K562 (cell line): ENCODE results near the gene MGST1. TPM values are rescaled to one million over a fixed set of nuclear protein-coding genes. Genes with fewer than 3 reads are reported as not detected.

Experiments used
- ATAC-seq: fragments of 200-7000 bp; cut with Tn5 transposase; 3 replicates; pipeline ENCODE4 v1.9.1; 2020; ENCODE audit warnings: moderate library complexity
- BruUV-seq: library from RNA; stranded (reverse); fragments of 400-500 nt; replicated peaks from 2 replicates; lab custom pipeline; 2021; lab: Mats Ljungman, UMichigan
- CTCF ChIA-PET: fragments of 300-600 bp; formaldehyde crosslinking; extraction: SDS; loops from one replicate; lab custom pipeline; 2021; ENCODE audit warnings: low intra/inter-chr PET ratio; lab: Yijun Ruan, JAX
- POLR2A ChIA-PET: fragments of 300-600, 350-650 bp; sonication (Branson Sonifier 250); formaldehyde crosslinking; extraction: SDS; loops from one replicate; lab custom pipeline; 2021; ENCODE audit warnings: antibody characterized with exemption, inconsistent platforms; lab: Yijun Ruan, JAX
- DNase-seq, 4 experiments: peaks; one replicate each; pipeline versions ENCODE4 v3.0.0 to v3.0.0-alpha.2; 2011 to 2018; ENCODE audit warnings: low spot score in 3 of 4, mixed read lengths in 3 of 4; ENCODE audit errors: extremely low read depth in 1 of 4
- FAIRE-seq: peaks from 2 replicates; lab custom pipeline; 2011; peaks lifted over from hg19 to GRCh38; lab: Jason Lieb, UNC
- H2AFZ ChIP-seq: 2 replicates; pipeline ENCODE4 v1.6.0; 2011; ENCODE audit warnings: low read depth, low read length, control low read depth, inconsistent platforms
- H3K27ac ChIP-seq: fragments of 200-600 bp; 3 replicates; pipeline ENCODE4 v1.8.0; 2011; ENCODE audit warnings: low read depth, mild to moderate bottlenecking, control low read depth, inconsistent platforms, low read length, moderate library complexity, mixed read lengths; ENCODE audit errors: extremely low read depth
- H3K27me3 ChIP-seq, 2 experiments: fragments of 300-600 bp in 1 of 2; 2 replicates in 1 of 2; 3 replicates in 1 of 2; pipeline versions ENCODE4 v1.6.0 to v1.8.0; 2011; ENCODE audit warnings: inconsistent platforms in 2 of 2, low read length in 2 of 2, mild to moderate bottlenecking in 1 of 2, mixed read lengths in 1 of 2, moderate library complexity in 1 of 2; ENCODE audit not compliant: control insufficient read depth in 2 of 2, insufficient read depth in 2 of 2
- H3K36me3 ChIP-seq: fragments of 300-600 bp; 3 replicates; pipeline ENCODE4 v1.8.0; 2011; ENCODE audit warnings: mild to moderate bottlenecking, low read length, inconsistent platforms; ENCODE audit not compliant: control insufficient read depth, insufficient read depth
- H3K4me1 ChIP-seq, 2 experiments: fragments of 200-600 bp in 1 of 2; replicated peaks in 1 of 2; 2 replicates in 1 of 2; 3 replicates in 1 of 2; pipeline versions ENCODE4 v1.5.1 to v1.8.0; 2011; ENCODE audit warnings: inconsistent platforms in 2 of 2, low read length in 2 of 2, mild to moderate bottlenecking in 1 of 2, mixed read lengths in 1 of 2, moderate library complexity in 1 of 2; ENCODE audit not compliant: control insufficient read depth in 2 of 2, insufficient read depth in 2 of 2
- H3K4me2 ChIP-seq: 2 replicates; pipeline ENCODE4 v1.6.1; 2011; ENCODE audit warnings: low read length, control low read depth, inconsistent platforms, mixed read lengths; ENCODE audit not compliant: insufficient read depth
- H3K4me3 ChIP-seq: fragments of 200-600 bp; sonication (generic), shearing (Covaris generic); 2 replicates; pipeline ENCODE4 v1.5.1; 2016; ENCODE audit warnings: control low read depth, inconsistent platforms
- H3K79me2 ChIP-seq: fragments of 200-600 bp; 3 replicates; pipeline ENCODE4 v1.8.0; 2011; ENCODE audit warnings: low read length, inconsistent platforms; ENCODE audit not compliant: control insufficient read depth, insufficient read depth
- H3K9ac ChIP-seq, 2 experiments: 2 replicates each; pipeline versions ENCODE4 v1.6.0 to v1.6.1; 2011; ENCODE audit warnings: low read depth in 2 of 2, low read length in 2 of 2, control low read depth in 1 of 2, inconsistent platforms in 1 of 2, mild to moderate bottlenecking in 1 of 2, mixed read lengths in 1 of 2; ENCODE audit not compliant: insufficient read depth in 1 of 2
- H3K9me1 ChIP-seq: one replicate; pipeline ENCODE4 v1.6.0; 2011; ENCODE audit warnings: inconsistent platforms, mild to moderate bottlenecking, low read length, moderate library complexity; ENCODE audit not compliant: control insufficient read depth, insufficient read depth
- H3K9me3 ChIP-seq: replicated peaks from 2 replicates; pipeline ENCODE4 v1.5.1; 2011; ENCODE audit warnings: low read depth, low read length, inconsistent platforms; ENCODE audit not compliant: control insufficient read depth, insufficient read depth
- H4K20me1 ChIP-seq: replicated peaks from 2 replicates; pipeline ENCODE4 v1.6.1; 2011; ENCODE audit warnings: low read length, inconsistent platforms, mixed read lengths; ENCODE audit not compliant: control insufficient read depth, insufficient read depth
- HDAC3 ChIP-seq: fragments of 450-650 bp; IDR thresholded peaks from 2 replicates; pipeline ENCODE4 v1.6.1; 2018; ENCODE audit warnings: borderline replicate concordance, mild to moderate bottlenecking, moderate library complexity; ENCODE audit not compliant: partially characterized antibody
- JUND ChIP-seq, 2 experiments: IDR thresholded peaks; 2 replicates in 1 of 2; 3 replicates in 1 of 2; pipeline ENCODE4 v1.6.1; 2011; ENCODE audit warnings: borderline replicate concordance in 2 of 2, low read depth in 2 of 2, low read length in 2 of 2, improper control_type of control experiment in 1 of 2, missing biosample characterization in 1 of 2, missing genetic modification characterization in 1 of 2, missing genetic modification reagents in 1 of 2
- NCOA4 ChIP-seq: fragments of 450-650 bp; IDR thresholded peaks from 2 replicates; pipeline ENCODE4 v1.6.1; 2018; ENCODE audit warnings: mild to moderate bottlenecking; ENCODE audit not compliant: partially characterized antibody
- NONO ChIP-seq, 2 experiments: fragments of 200-400 bp in 1 of 2; fragments of 450-650 bp in 1 of 2; formaldehyde crosslinking in 1 of 2; IDR thresholded peaks; 2 replicates each; pipeline ENCODE4 v1.6.1; 2017; ENCODE audit warnings: low read depth in 2 of 2, mild to moderate bottlenecking in 2 of 2, moderate library complexity in 2 of 2, low read length in 1 of 2
- PML ChIP-seq: IDR thresholded peaks from 2 replicates; pipeline ENCODE4 v1.6.1; 2012; ENCODE audit warnings: low read length, inconsistent platforms
- PTBP1 ChIP-seq: fragments of 200-400 bp; formaldehyde crosslinking; IDR thresholded peaks from 2 replicates; pipeline ENCODE4 v1.6.1; 2017; ENCODE audit warnings: low read depth, low read length
- TARDBP ChIP-seq: fragments of 450-650 bp; IDR thresholded peaks from 2 replicates; pipeline ENCODE4 v1.6.1; 2016
- ZBTB2 ChIP-seq: fragments of 450-650 bp; IDR thresholded peaks from 2 replicates; pipeline ENCODE4 v1.6.1; 2016; ENCODE audit warnings: antibody characterized with exemption
- ZNF431 ChIP-seq: sonication (generic); formaldehyde crosslinking; IDR thresholded peaks from 2 replicates; pipeline ENCODE4 v1.8.0; 2022; ENCODE audit warnings: mild to moderate bottlenecking, missing genetic modification reagents
- ZNF780A ChIP-seq: fragments of 250-450 bp; sonication (Bioruptor Pico); IDR thresholded peaks from 2 replicates; pipeline ENCODE4 v1.5.0; 2021; ENCODE audit warnings: mild to moderate bottlenecking
- WGBS: fragments of 100-300 bp; shearing (Covaris generic); methylation state at CpG from one replicate; pipeline ENCODE4 v1.1.6; 2016; ENCODE audit warnings: low coverage, mixed read lengths; ENCODE audit not compliant: insufficient coverage; ENCODE audit errors: missing lambda C conversion rate; 5-methylcytosine and 5-hydroxymethylcytosine counted together
- in situ Hi-C: fragments of 300-500 bp; cut with MboI; formaldehyde crosslinking; loops from 4 replicates; pipeline ENCODE4 v1.15.0; 2018; ENCODE audit warnings: inconsistent platforms, mixed read lengths
- intact Hi-C: fragments of 100-400 bp; cut with micrococcal nuclease; formaldehyde crosslinking; loops from 2 replicates; pipeline ENCODE4 v1.14.2; 2022
- polyA plus RNA-seq, 8 experiments: library from polyadenylated mRNA; depleted of rRNA in 4 of 8; stranded (reverse) in 5 of 8; unstranded in 3 of 8; fragments of >200 nt; fragmentation: Nextera tagmentation in 2 of 8; fragmentation: Illumina TruSeq in 1 of 8; extraction: Ambion mirVana in 2 of 8; extraction: Trizol in 1 of 8; gene quantifications; 2 replicates each; pipeline versions ENCODE4 v1.2.1 to v1.2.3, GENCODE V29; 2011 to 2014; ENCODE audit warnings: inconsistent platforms in 1 of 8, missing spikeins in 1 of 8
- total RNA-seq, 7 experiments: library from RNA; depleted of rRNA in 6 of 7; stranded (reverse); fragments of >200 nt in 6 of 7; fragmentation: Illumina TruSeq in 2 of 7; extraction: Trizol in 2 of 7; gene quantifications; 2 replicates each; pipeline versions ENCODE4 v1.2.1 to v1.2.3, GENCODE V29; 2011 to 2021; ENCODE audit warnings: low replicate concordance in 1 of 7

MGST1 gene
- total and polyA plus RNA-seq, 9 of the 15 experiments (the other 6 are each of a cell fraction or from before 2014, with no cell fraction given), result 12.1 to 190 (median 73.3) TPM

- TF ChIP-seq NONO (IDR thresholded peaks at IDR 0.05; ENCODE audit: low read depth in 2 of 2, low read length in 1 of 2) (no peak), TARDBP (no peak), ZNF780A (CRISPR knock-in tag) (no peak), ZNF431 (CRISPR knock-in tag) (no peak), JUND (IDR thresholded peaks at IDR 0.05; ENCODE audit: borderline replicate concordance, low read depth, low read length) (no peak), JUND (tag; IDR thresholded peaks at IDR 0.05; ENCODE audit: borderline replicate concordance, low read depth, low read length) (no peak), NCOA4 (no peak), PML (no peak), HDAC3 (no peak), PTBP1 (no peak)
- TF ChIP-seq, all 486 proteins: peak for 0
Observed at GRCh38 chr12:16323638-16324037, 23.8 kb upstream of the MGST1 start (continued).

DNA sequence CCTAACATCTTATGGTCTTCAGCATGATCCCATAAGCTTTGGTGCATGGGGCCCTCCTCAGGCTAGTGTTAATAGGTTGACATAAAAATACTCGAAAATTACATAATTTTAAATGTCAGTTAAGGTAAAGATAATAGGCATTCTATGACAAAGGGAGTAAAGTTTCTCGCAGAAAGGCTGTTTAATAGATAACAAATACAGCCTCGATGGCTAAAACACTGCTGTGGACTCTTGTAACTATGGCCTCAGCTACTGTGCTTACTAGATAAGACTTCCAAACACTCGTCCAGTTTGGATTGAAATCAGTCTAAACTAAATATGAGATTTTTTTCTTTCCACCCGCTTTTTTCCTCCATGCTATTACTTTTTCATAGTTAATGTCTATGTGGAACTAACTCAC, 23.2 kb upstream of the MGST1 start:
- H3K4me2 ChIP-seq, result no peak overlapping the region
- no TSS peak for BruUV-seq
- H3K4me3 ChIP-seq, result no peak overlapping the region

More for the DNA sequence above, 23.2 kb upstream of the MGST1 start:
- no peak overlapping the region for H3K9ac ChIP-seq
- ATAC-seq (no peak), DNase-seq (no peak), FAIRE-seq (no peak)
- POLR2A ChIA-PET, result no interaction called here
- no peaks in the 10 kb centered on the region for H4K20me1 ChIP-seq
- H3K9me3 ChIP-seq, result no peaks in the 10 kb centered on the region
- no peaks in the 10 kb centered on the region for H3K27me3 ChIP-seq
- WGBS, result 0% methylated on average over 5 of the region's 5 CpGs
- in situ Hi-C loops, result no loop called here
- H3K79me2 ChIP-seq, result no peaks in the 10 kb centered on the region
- no peaks in the 10 kb centered on the region for H3K4me1 ChIP-seq
- no peak for TF ChIP-seq ZBTB2
- no peak overlapping the region for H2AFZ ChIP-seq
- H3K36me3 ChIP-seq, result no peaks in the 10 kb centered on the region
- CTCF ChIA-PET, result no interaction called here
- H3K9me1 ChIP-seq, result no peaks in the 10 kb centered on the region
- no peak overlapping the region for H3K27ac ChIP-seq
- intact Hi-C loops, result no loop called here
